ENCODE data around the gene WWTR1.

WWTR1 gene

GRCh38 chr3:149634573-149634972 is 23.3 kb downstream of the WWTR1 start:
- H3K27me3 ChIP-seq, result peaks cover 14% of the 10 kb centered on the region
- DNase-seq, result no peak
- no peaks in the 10 kb centered on the region for H3K4me1 ChIP-seq
- no peak overlapping the region for H3K4me3 ChIP-seq (ENCODE audit: low read depth, low read length)
- H3K36me3 ChIP-seq, result no peaks in the 10 kb centered on the region
- no peak for TF ChIP-seq CTCF (IDR thresholded peaks at IDR 0.05; ENCODE audit: low read depth, low read length)
- no peaks in the 10 kb centered on the region for H3K9me3 ChIP-seq

- no peaks in the 10 kb centered on the region for H3K4me1 ChIP-seq
- H3K27me3 ChIP-seq, result peaks cover 14% of the 10 kb centered on the region
- H3K36me3 ChIP-seq, result no peaks in the 10 kb centered on the region
- H3K9me3 ChIP-seq, result no peaks in the 10 kb centered on the region
- no peak for DNase-seq
- H3K4me3 ChIP-seq (ENCODE audit: low read depth, low read length), result no peak overlapping the region
- no peak for TF ChIP-seq CTCF (IDR thresholded peaks at IDR 0.05; ENCODE audit: low read depth, low read length)
Observed at GRCh38 chr3:149634072-149634471, 23.8 kb downstream of the WWTR1 start.

- Histone ChIP-seq H3K36me3 (no peaks in the 10 kb centered on the region), H3K4me1 (no peaks in the 10 kb centered on the region), H3K4me3 (ENCODE audit: low read depth, low read length) (no peak overlapping the region), H3K27me3 (peaks cover 14% of the 10 kb centered on the region), H3K9me3 (no peaks in the 10 kb centered on the region)
- no peak for DNase-seq
- no peak for TF ChIP-seq CTCF (IDR thresholded peaks at IDR 0.05; ENCODE audit: low read depth, low read length)
Observed at GRCh38 chr3:149632225-149632624, 25.6 kb downstream of the WWTR1 start.

GRCh38 chr3:149630806-149631205 is 27.0 kb downstream of the WWTR1 start:
- Histone ChIP-seq H3K4me3 (ENCODE audit: low read depth, low read length) (no peak overlapping the region), H3K27me3 (peaks cover 14% of the 10 kb centered on the region), H3K36me3 (no peaks in the 10 kb centered on the region), H3K4me1 (no peaks in the 10 kb centered on the region), H3K9me3 (no peaks in the 10 kb centered on the region)
- no peak for TF ChIP-seq CTCF (IDR thresholded peaks at IDR 0.05; ENCODE audit: low read depth, low read length)
- no peak for DNase-seq

- H3K4me3 ChIP-seq (ENCODE audit: low read depth, low read length), result no peak overlapping the region
- H3K9me3 ChIP-seq, result no peaks in the 10 kb centered on the region
- H3K4me1 ChIP-seq, result no peaks in the 10 kb centered on the region
- TF ChIP-seq CTCF (IDR thresholded peaks at IDR 0.05; ENCODE audit: low read depth, low read length), result no peak
- no peak for DNase-seq
- no peaks in the 10 kb centered on the region for H3K36me3 ChIP-seq
- peaks cover 4% of the 10 kb centered on the region for H3K27me3 ChIP-seq
Observed at GRCh38 chr3:149628957-149629670, 28.7 kb downstream of the WWTR1 start.

- H3K4me1 ChIP-seq, result no peaks in the 10 kb centered on the region
- DNase-seq, result no peak
- H3K4me3 ChIP-seq (ENCODE audit: low read depth, low read length), result no peak overlapping the region
- H3K9me3 ChIP-seq, result no peaks in the 10 kb centered on the region
- peaks cover 8% of the 10 kb centered on the region for H3K27me3 ChIP-seq
- no peaks in the 10 kb centered on the region for H3K36me3 ChIP-seq
- no peak for TF ChIP-seq CTCF (IDR thresholded peaks at IDR 0.05; ENCODE audit: low read depth, low read length)
Observed at GRCh38 chr3:149626671-149627070, 31.2 kb downstream of the WWTR1 start.
